HG03558 (cell line): ENCODE measurements around the gene FIBCD1.
"Not testable (repeated sequence)": the region's sequence is repeated elsewhere in the genome, so short reads cannot be mapped to it uniquely, and the experiment has no call there.

ENCODE experiments used
- ATAC-seq: cut with Tn5 transposase; IDR thresholded peaks from one replicate; pipeline ENCODE4 v1.9.1; 2021; ENCODE audit warnings: moderate number of reproducible peaks; ENCODE audit not compliant: unreplicated experiment; ENCODE audit errors: extremely low read depth

The FIBCD1 gene

DNA sequence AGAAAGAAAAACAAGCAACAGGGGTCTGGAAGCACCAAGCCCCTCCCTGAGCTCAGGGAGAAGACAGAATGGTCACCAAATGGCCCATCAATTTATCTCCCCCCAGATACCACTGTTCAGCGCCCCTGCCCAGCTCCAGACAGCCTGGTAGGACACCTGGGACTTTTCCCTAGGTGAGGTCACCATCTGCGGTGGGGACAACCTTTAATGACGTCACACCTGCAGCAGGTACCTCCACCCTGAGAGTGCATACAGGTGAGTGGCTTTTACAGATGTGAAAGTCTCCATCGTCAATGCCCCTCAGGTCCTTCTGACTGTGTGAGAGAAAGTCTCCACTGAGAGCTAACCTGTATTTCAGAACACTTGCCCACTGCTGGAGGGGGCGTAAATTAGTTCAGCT, 35.6 kb upstream of the FIBCD1 start:
- ATAC-seq = no peak

DNA sequence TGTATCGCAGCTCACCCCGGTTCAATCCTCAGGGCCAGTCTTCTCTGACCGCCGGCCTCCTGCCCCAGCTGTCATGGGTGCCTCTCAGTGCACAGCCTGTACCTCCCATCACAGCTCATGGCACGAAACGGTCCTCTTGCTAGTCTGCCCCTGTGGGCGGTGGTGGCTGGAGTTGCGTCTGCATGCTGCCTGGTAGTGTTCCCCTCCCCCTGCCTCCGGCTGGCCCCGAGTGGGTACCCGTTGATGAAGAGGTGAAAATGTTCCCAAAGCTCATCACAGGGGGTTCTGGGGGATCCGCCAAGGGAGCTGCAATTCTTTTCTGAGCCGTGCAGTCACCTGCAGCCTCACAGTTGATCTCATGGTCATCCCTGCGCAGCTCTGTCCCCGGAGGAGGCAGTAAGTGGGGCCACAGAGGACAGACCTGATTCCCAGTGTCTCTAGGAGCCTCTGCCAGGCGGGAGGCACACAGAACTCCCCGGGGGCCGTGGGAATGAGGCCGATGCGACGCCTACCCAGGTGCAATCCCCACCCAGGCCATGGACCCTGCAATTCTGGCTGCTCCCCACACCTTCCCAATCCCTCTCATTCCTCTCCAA, 34.7 kb upstream of the FIBCD1 start:
- no peak for ATAC-seq

DNA sequence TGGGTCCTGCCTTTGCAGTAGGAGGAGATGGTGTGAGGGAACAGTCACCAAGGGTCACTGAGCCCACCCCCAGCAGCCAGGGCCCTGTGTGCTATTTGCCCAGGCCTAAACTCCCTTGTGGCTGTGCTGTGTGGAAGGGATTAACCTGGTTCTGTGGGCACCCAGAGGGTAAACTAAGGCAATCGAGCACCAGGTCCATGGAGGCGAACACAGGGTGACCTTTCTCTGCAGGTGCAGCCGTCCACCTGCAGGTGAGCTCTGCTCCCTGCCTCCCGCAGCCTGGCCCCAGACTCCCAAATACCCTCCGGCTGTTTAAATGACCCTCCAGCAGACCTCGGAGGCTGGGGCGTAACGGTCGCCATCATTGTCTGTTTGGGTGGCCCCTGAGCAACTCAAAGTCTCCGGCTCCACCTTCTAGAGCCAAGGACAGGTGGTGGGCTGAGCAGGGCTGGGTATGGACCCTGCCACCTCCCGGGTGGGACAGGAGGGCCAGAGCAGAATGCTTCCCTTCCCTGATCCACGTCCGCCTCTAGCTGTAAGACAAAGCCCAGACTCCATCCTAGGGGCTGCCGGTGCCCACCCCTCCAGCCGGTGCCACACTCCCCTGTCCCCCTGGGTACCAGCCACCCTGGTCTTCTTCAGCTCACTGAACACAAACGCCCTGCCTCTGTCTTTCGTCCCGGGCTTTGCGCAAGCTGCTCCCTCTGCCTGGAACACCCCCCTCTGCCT, 34.1 kb upstream of the FIBCD1 start:
- ATAC-seq = no peak

DNA sequence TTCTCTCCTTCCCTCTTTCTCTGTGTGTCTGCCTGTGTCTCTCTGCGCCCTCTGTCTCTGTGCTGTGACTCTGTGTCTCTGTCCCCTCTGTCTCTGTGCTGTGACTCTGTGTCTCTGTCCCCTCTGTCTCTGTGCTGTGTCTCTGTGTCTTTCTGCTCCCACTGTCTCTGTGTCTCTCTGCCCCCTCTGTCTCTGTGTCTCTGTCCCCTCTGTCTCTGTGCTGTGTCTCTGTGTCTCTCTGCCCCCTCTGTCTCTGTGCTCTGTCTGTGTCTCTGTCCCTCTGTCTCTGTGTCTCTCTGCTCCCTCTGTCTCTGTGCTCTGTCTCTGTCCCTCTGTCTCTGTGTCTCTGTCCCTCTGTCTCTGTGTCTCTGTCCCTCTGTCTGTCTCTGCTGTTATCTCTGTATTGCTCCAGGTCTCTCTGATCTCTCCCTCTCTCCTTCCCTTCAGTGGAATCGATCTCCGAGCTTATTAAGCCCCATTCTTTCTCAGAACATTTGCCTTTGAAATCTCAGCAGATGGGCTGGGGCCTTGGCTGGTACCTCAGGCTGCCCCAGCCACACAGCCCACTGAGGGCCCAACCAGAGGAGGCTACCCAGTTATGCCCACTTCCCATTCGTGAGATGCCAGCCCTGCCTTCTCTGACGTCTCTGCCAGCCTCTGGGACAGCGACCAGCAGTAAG, 33.4 kb upstream of the FIBCD1 start:
- ATAC-seq = no peak

DNA sequence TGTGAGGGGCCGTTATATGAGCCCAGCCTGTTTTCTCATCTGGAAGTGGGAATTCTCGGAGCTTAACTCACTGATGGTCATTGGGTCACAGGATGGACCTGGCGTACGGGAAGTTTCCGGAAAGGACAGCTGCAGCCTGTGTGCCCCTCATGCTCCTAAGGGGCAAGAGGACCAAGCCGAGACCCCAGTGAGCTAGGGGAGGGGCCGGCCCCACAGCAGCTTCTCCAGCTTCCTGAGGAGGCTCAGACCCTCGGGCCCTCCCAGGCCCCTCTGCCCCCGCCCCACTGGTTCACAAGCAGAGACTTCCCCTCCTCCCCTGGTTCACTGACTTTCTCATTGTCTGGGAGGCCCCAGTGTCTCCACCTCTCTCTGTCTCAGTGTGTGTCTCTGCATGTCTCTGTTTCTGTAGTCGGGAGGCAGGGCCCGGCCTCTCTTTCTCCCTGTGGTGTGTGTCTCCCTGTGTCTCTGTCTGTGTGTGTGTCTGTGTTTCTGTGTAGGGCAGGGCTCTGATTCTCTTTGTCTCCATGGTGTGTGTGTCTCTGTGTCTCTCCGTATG, 32.3 kb upstream of the FIBCD1 start:
- ATAC-seq = no peak

DNA sequence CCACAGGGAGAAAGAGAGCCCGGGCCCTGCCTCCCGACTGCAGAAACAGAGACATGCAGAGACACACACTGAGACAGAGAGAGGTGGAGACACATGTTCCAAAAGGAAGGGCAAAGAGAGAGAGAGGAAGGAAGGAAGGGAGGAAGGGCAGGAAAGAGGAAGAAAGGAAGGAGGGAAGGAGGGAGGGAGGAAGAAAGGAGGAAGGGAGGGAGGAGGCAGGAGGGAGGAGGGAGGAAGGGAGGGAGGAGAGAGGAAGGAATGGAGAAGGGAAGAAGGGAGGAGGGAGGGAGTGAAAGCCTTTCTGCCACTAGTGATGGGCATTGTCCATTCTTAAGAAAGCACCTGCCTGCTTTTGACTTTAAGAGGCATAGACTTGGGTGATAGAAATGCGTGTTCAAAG, 31.8 kb upstream of the FIBCD1 start:
- ATAC-seq = no peak

DNA sequence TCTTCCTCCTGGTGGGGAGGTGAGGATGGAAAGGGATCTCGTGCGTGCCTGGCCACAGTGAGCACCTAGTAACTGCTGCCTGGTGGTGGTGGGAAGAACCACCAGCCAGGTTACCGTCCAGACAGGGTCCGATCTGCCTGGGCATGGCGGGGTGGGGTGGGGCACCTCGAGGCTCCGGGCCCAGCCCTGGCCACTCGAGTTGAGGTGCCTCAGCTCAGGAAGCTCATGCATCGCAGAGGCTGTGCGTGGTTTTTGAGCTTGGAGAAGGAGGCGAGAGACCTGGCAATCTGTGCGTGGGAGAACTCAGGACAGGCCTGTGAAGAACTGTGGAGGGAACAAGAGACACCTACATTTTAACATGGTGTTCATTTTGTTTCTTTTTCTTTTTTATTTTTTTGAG, 31.0 kb upstream of the FIBCD1 start:
- ATAC-seq = no peak

DNA sequence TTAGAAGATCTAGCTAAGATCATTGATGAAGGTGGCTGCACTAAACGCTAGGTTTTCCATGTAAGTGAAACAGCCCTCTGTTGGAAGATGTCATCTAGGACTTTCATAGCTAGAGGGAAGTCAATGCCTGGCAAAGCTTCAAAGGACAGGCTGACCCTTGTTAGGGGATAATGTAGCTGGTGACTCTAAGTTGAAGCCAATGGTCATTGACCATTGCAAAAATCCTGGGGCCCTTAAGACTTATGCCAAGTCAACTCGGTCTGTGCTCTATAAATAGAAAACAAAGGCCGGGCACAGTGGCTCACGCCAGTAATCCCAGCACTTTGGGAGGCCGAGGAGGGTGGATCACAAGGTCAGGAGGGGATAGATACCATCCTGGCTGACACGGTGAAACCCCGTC, 26.6 kb upstream of the FIBCD1 start:
- no peak for ATAC-seq

DNA sequence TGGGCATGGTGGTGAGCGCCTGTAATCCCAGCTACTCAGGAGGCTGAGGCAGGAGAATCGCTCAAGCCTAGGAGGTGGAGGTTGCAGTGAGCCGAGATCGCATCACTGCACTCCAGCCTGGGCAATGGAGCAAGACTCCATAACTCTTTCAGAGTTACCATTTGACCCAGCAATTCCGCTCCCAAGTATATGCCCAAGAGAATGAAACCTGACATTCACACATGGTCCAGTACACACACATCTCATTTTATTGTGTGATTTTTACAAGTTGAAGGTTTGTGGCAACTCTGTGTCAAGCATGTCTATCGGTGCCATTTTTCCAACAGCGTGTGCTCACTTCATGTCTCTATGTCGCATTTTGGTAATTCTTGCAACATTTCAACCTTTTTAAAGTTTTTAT, 24.9 kb upstream of the FIBCD1 start:
- no peak for ATAC-seq

DNA sequence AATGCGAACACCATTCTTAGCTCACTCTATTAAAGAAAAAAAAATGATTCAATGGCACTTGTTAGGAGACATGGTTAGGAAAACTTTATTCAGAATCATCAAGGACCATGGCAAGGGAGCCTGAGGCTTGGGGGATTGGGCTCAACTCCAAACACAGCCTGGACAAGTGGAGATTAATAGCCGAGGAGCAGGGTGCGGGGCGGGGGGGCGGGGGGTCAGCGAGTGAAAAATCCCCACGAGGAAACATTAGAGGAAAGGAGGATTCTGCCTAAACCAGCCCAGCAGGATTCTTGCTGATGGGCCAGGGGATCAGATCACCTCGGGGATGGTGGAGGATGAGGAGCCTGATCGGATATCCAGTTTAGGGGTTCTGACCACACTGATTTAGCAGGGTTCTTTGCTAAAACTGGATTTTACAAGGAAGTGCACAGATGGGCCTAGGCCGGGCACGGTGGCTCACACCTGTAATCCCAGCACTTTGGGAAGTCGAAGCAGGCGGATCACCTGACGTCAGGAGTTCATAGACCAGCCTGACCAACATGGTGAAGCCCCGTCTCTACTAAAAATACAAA, 24.4 kb upstream of the FIBCD1 start:
- no peak for ATAC-seq

DNA sequence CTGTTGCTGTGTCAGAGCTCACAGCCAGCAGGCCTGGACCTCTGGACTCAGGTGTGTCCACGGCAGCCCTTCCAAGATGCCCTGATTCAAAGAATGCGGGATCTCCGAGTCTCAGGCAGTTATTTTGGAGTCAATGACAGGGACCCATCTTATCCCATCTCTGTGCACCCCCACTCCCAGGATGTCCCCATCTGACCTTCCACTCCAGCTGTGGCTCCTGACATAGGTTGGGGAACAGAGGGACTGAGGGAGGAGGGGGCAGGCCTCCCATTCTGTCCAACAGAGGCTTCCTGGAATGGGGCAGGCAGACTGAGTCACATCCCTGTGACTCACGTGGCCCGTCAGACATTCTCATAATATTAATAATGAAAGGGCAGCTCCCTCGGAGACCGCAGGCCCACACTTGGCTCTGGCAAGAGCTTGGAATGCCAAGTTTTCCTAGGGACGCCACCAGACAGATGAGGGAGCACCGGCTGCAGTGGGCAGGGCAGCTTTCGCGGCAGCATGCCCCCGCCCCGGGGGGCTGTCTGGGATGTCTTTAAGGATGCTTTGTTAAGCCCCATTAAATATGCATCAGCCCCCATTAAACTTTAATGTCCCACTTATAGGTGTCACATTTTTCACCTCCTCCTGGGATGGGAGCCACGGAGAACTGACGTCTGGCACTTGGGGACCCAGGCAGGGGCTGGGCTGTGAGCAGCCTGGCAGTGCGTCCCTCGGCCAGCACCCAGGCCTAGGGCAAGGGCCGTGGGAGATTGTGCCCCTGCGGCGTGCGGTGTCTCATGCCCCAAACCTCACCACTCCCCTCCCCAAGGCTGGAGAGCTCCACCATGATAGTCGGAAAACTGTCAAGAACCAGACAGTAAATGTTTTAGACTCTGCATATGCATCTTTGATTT, 23.6 kb upstream of the FIBCD1 start:
- ATAC-seq = no peak

DNA sequence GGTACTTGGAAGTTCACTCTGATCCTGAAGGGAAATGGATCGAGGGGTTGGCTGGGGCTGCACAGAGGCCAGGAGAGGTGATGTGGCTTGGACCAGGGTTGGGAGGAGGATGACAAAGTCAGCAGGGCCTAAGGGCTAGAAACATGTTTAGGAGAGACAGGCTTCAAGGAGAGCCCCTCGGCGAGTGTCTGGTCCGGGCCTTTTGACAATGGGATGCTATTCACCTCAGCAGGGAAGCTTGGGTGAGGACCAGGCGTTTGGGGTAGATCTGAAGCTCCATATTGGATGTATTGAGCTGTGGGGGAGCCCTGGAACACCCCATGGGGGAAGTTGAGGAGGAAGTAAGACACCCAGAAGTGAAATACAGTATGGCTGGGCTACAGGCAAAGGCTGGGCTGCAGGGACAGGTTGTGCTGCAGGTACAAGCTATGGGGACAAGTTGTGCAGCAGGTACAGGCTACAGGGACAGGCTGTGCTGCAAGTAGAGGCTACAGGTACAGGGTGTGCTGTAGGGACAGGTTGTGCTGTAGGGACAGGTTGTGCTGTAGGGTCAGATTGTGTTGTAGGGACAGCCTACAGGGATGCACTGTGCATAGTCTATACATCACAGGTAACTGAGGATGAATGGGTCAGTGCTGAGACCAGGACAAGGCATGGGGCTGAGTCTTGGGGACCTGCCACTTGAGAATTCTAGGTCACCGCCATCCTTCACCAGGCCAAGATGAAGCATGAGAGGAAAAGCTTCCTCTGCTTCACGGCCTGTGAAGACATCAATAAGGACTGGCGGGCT, 22.7 kb upstream of the FIBCD1 start:
- no peak for ATAC-seq

DNA sequence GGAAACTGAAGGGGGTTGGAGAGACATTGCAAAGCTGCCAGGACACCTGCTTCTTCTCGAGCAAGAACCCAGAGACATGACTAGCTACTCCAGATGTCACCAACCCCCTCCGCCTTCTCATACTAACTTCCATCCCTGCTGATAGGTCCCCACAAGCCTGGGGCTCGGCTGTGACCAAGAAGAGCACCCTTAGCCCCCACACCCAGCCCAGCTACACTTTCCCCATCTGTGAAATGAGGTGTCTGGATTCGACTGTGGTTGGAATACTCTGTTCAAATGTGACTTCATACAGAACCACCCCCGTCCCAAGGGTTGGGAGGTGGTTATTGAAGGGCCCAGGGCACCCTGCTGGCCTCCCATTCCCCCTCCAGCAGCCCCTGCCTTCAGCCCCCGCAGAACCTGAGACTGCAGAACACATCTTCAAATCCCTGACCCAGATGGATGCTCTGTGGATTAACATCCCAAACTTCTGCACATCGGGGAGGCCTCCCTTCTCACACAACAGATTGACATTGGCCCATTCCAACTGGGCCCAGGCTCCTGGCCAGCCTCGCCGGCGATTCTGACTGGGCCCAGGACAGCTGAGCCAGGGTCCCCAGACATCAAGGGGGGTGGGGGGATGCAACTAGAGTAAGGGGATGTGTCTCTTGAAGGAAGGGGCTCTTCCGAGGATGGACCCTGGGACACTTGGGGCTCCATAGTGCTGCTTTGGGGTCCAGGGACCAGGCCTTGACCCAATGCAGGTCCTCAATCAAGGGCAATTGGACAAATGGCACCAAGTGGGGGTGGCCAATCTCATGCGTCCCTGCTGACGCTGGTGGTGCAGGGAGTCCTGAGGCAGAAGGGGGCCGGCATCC, 21.7 kb upstream of the FIBCD1 start:
- ATAC-seq = no peak

DNA sequence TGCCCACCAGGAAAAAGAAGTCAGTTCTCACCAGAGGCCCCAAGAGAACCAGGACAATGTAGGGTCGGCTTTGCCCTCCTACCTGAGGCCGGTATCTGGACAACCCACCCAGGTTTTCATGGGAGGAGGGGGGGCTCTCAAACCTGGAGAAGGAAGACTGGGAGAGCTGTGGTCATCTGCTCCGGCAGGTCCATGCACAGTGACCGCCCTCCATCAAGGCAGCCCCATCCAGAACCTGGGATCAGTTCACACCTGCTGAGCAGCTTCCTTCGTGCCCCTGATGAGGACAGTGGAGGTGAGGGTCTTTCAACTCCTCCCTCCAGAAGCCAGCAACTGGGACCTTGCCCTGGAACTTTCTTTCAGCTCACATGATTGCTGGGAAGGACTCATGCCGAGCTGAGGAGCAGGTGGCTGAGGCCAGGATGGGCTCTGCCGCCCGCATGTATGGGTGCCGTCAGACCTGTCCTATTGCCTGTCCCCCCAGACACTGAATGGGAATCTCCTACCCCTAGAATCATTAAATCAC, 20.8 kb upstream of the FIBCD1 start:
- ATAC-seq = no peak

DNA sequence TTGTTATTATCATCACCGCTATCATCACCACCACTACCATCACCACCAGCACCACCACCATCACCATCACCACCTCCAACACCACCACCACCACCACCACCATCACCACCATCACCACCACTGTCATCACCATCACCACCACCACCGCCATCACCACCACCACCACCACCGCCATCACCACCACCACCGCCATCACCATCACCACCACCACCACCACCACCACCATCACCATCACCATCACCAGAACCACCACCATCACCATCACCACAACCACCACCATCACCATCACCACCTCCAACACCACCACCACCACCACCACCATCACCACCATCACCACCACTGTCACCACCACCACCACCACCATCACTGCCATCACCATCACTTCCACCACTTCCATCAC, 19.5 kb upstream of the FIBCD1 start:
- ATAC-seq = not testable (repeated sequence)

DNA sequence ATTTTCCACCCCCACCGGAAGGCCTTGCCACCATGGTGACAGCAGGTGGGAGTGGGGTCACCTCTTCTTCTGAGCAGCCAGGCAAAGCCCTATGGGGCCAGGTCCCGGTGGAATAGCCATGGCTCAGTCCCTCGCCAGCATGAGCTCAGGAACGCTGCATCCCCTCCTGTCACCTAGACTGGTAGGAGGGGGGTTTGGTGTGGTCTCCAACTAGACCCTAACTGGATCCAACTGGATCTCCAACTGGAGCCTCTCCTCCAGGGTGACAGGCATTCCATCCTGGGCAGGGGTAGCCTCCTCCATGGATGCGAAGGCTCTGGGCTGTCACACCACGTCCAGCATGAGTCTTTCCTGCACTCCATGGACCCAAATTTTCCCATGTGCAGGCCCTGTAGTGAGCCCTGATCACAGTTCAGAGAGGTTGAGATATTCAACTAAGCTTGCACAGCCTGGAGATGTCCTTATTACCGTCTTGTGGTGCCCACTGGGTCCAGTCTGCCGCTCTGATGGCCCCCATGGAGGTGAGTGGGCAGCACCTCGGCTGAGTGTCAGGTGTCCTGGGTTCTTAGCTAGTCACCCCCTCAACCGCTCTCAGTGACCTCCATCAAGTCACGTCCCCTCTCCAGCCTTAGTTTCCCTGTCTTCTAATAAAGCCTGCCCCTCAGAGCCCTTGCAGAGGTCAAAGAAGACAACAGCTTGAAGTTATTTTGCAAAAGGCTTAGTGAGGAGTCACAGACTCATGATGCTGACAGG, 18.6 kb upstream of the FIBCD1 start:
- ATAC-seq = no peak

DNA sequence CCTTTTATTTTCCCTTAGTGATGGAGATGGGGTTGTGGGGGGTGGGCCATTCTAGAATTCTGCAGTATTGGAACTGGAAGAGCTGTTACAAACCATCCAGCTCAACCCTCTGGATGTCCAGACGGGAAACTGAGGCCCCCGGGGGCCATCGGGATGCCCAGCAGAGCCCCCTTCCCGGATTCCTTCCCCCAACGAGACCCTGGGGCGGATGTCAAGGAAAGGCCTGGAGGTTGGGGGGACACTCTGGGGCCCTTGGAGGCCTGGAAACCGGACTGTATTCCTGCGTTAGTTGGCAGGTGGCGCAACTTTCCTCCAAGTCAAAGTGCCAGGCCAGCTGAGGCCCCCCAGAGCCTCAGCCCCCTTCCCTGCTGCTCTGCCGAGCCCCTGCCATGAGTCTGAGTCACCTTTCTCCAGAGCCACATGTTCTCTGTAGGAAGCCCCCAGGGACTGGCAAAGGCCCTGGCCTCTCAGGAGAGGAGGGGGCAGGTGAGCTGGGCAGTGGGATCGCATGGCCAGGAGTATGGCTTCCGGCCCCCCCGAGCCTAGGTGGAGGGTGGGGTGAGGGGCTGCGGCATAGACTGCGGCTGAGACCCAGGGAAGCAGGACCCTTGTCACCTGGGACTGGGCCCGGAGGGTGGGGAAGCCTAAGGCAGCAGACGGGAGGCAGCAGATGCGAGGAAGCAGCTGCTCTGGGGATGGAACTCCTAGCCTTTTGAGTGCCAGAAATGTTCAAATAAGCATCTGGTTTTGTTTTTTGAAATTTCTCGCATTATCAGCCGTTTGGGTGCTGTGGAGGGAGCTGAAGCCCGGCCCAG, 17.8 kb upstream of the FIBCD1 start:
- no peak for ATAC-seq
